H1 (cell line): Measurements from ENCODE around the gene ZNF516. TPM values are rescaled to one million over a fixed set of nuclear protein-coding genes. Genes with fewer than 3 reads are reported as not detected.

Source experiments
- CHD7 ChIP-seq: fragments of 300-600 bp; sonication (generic); IDR thresholded peaks from 2 replicates; pipeline ENCODE4 v1.7.1; 2012; ENCODE audit warnings: low read length, moderate library complexity, mild to moderate bottlenecking, inconsistent platforms; ENCODE audit not compliant: insufficient replicate concordance
- KDM4A ChIP-seq: IDR thresholded peaks from one replicate; pipeline ENCODE4 v1.7.1; 2012; ENCODE audit warnings: low read depth, mild to moderate bottlenecking, moderate library complexity, low read length, inconsistent platforms; ENCODE audit not compliant: severe bottlenecking
- polyA plus RNA-seq, 7 experiments: library from polyadenylated mRNA; depleted of rRNA in 3 of 7; stranded (reverse) in 5 of 7; unstranded in 2 of 7; fragments of >200 nt in 5 of 7; fragments of 200-250 nt in 2 of 7; gene quantifications; 1 replicate in 5 of 7; 2 replicates in 1 of 7; 4 replicates in 1 of 7; pipeline versions ENCODE4 v1.2.1 to v1.2.3, GENCODE V29; 2011 to 2013; ENCODE audit warnings: missing spikeins in 2 of 7, mixed read lengths in 2 of 7
- total RNA-seq: library from RNA; stranded (reverse); fragmentation: NEBNext Ultra II Directional; extraction: Animal tissue kit (Norgen Biotek cat#: 25700); gene quantifications from 2 replicates; pipeline ENCODE4 v1.2.1, GENCODE V29; 2021

ZNF516 gene
- total and polyA plus RNA-seq, 2 of the 8 experiments (the other 6 are each of a cell fraction or from before 2014, with no cell fraction given): 7.3 to 17.0 TPM

DNA sequence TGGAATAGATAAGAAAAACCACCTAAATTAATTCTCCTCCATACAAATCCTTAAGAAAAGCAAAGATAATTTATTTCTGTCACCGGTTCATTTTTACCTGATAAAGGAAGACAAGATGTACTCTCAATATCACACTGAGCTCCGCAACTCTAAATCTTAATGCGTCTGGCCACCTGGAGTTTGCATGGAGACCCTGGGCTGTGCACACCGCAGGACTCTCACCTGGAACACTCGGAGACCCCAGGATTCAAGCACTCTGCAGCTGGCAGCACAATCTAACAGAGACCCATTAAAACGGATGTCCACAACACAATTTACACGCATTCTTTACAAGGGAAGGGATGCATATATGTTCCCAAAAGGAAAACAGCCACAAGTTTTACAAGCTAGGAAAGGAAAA is 72.2 kb downstream of the ZNF516 start (continued):
- TF ChIP-seq CHD7 (no peak), KDM4A (no peak)
- TF ChIP-seq, all 59 proteins: peak for 0
